Activated CD4-positive, alpha-beta T cell treated with anti-CD3 and anti-CD28 coated beads, Interleukin-2, amount 50 U/mL, for 1 hour (primary cell): ENCODE data around the gene CR1.
"Not testable (repeated sequence)": the region's sequence is repeated elsewhere in the genome, so short reads cannot be mapped to it uniquely, and the experiment has no call there.

Experiments
- DNase-seq: peaks from one replicate; pipeline ENCODE4 v3.0.0-alpha.2; 2020

The CR1 gene

DNA sequence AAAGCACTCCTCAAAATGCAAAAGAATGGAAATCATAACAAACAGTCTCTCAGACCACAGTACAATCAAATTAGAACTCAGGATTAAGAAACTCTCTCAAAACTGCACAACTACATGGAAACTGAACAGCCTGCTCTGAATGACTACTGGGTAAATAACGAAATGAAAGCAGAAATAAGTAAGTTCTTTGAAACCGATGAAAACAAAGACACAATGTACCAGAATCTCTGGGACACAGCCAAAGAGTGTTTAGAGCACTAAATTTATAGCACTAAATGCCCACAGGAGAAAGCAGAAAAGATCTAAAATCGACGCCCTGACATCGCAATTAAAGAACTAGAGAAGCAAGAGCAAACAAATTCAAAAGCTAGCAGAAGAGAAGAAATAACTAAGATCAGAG is 95.2 kb downstream of the CR1 start:
- not testable (repeated sequence) for DNase-seq

DNA sequence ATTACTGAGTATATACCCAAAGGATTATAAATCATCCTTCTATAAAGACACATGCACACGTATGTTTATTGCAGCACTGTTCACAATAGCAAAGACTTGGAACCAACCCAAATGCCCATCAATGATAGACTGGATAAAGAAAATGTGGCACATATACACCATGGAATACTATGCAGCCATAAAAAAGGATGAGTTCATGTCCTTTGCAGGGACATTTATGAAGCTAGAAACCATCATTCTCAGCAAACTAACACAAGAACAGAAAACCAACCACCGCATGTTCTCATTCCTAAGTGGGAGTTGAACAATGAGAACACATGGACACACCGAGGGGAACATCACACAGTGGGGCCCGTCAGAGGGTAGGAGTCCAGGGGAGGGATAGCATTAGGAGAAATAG is 98.1 kb downstream of the CR1 start:
- not testable (repeated sequence) for DNase-seq

- DNase-seq: no peak
These were observed 107.8 kb downstream of the CR1 start for GRCh38 chr1:207603777-207604176.

- no peak for DNase-seq
These were observed 109.7 kb downstream of the CR1 start for GRCh38 chr1:207605444-207606361.

- DNase-seq: no peak
These were observed 110.4 kb downstream of the CR1 start for GRCh38 chr1:207606362-207606755.

- no peak for DNase-seq
These were observed 116.8 kb downstream of the CR1 start for GRCh38 chr1:207612762-207613161.

GRCh38 chr1:207619871-207620542 is 124.0 kb downstream of the CR1 start:
- DNase-seq: no peak

GRCh38 chr1:207620543-207620893 is 124.6 kb downstream of the CR1 start:
- no peak for DNase-seq

GRCh38 chr1:207625504-207626071 is 129.6 kb downstream of the CR1 start:
- not testable (repeated sequence) for DNase-seq

- DNase-seq: no peak
These were observed 131.0 kb downstream of the CR1 start for GRCh38 chr1:207626972-207627337.

DNA sequence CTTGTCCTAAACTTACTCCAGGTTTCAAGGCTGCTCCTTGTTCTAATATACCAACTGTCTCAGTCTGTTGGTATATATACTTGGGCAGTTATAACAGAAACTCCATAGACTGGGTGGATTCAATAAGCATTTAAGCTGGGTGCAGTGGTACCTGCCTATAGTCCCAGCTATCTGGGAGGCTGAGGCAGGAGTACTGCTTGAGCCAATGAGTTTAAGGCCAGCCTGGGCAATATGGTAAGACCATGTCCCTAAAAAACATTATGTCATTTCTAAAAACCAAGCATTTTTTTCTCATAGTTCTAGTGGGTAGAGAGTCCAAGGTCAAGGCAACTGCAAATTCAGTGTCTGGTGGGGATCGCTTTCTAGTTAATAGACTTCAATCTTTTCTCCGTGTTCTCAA is 131.5 kb downstream of the CR1 start:
- DNase-seq: no peak

- DNase-seq: no peak
These were observed 132.8 kb downstream of the CR1 start for GRCh38 chr1:207628776-207629175.

DNA sequence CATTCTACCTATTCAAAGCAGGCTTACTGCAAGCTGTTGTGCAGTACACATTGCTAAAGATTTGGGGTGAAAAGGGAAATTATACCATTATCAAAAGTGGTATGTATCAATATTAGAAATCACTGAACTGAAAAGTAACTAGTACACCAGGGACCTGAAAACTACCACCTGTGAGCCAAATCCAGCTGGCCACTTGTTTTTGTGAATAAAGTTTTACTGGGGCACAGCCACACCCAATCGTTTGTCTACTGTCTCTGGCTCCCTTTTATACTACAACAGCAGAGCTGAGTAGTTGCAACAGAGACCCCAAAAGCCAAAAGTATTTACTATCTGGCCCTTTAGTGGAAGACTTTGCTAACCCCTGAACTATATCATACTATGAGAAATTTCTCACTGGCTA is 135.2 kb downstream of the CR1 start:
- no peak for DNase-seq

GRCh38 chr1:207633226-207633625 is 137.3 kb downstream of the CR1 start:
- DNase-seq: no peak

- not testable (repeated sequence) for DNase-seq
These were observed 137.8 kb downstream of the CR1 start for GRCh38 chr1:207633699-207634289.

GRCh38 chr1:207634293-207634692 is 138.3 kb downstream of the CR1 start:
- DNase-seq: not testable (repeated sequence)

DNA sequence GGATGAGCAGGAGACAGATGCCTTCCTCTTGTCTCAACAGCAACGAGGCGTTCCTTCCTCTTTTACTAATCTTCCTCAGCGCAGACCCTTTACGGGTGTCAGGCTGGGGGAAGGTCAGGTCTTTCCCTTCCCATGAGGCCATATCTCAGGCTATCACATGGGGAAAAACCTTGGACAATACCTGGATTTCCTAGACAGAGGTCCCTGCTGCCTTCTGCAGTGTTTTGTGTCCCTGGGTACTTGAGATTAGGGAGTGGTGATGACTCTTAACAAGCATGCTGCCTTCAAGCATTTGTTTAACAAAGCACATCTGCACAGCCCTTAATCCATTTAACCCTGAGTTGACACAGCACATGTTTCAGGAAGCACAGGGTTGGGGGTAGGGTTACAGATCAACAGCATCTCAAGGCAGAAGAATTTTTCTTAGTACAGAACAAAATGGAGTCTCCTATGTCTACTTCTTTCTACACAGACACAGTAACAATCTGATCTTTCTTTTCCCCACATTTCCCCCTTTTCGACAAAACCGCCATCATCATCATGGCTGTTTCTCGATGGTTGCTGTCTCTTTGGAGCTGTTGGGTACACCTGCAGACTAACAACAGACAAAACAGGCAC is 139.7 kb downstream of the CR1 start:
- not testable (repeated sequence) for DNase-seq

DNA sequence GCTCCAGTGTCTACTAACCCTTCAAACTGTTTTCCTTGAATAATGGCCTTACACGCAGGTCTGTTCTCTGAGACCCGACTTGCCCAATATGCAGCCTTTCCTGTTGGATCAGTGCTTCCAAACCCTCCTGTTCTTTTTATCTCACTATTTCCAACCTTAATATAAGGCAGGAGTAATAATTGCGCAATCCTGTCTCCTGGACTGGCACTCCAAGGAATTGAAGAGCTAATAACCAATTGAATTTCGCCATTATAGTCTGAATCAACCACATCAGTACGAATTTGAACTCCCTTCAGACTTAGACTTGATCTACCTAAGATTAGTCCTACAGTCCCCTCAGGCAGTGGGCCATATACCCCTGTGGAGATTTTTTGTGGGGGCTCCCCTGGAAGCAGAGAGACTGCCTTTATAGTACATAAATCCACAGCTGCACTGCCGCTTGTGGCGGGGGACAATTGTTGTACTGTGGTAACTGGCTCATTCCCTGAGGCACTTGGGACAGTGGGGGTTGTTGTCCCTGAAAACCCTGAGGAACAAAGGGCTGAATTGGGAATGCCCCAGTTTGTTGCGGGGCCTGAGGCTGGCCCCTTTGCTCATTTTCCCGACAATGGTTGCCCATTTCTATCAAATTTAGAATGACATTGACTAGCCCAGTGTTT is 142.7 kb downstream of the CR1 start:
- not testable (repeated sequence) for DNase-seq

GRCh38 chr1:207639362-207639761 is 143.4 kb downstream of the CR1 start:
- not testable (repeated sequence) for DNase-seq

DNA sequence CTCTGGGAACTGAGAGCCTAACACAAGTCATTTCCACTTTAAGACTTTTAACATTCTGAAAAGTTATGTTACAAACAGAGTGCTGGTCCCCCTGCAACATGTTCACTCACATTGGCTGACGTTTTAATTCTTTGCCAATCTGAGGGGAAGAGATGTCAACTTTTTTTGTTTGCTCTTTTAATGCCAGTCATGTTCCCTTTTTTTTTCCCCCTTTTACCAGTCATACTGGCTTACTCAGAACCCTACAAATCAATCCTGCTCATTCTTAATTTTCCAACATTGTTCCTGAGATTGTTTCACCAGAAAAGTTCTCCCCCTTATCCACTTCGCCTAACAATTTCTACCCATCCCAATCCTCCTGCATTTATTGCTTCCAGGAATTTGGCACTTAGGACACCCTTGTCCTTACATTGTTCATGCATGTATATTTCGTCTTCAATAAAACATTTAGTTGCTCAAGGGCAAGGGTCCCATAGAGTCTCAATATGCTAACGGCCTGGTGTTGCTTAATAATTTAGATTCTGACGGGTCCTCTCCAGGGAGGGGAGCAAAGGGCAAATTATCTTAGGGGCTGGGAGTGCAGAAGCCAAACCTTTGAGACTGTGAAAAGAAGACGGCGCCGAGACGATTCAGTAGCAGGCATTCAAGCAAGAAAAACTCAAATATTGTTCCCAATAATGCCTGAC is 148.4 kb downstream of the CR1 start:
- no peak for DNase-seq

DNA sequence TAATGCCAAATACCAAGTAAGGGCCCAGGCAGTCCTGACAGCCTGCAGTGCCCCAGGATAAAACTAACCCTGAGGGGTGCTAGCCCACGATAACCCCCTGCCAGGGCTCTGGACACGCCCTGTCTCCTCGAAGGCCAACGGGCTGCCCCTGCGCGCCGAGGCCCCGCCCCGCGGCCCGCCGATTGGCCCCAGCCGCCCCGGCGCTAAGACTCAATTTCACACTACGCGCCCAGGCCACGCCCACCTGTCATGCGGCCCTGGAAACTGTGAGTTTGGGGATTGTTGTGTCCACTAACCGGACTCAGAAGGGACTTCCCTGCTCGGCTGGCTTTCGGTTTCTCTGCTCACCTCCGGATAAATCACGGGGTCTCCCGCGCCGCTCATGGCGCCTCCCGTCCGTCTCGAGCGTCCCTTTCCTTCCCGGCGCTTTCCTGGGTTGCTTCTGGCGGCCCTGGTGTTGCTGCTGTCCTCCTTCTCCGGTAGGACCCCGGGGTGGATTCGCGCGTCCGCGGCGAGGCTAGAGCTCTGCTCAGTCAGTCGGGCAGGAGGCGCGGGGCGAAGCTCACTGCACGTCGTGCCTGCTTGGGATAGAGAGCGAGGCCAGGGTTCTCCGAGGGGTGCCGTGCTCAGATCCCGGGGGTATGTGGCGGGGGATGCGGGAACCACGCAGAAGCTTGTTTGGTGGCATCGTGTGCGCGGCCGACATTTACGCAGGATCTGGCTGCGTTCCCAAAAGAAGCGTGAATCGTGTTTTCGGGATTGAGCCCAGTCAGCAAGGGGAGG is 149.1 kb downstream of the CR1 start, which contains the start of gene CR1L:
TSS of gene CR1L (plus strand) at position 282 of the 783 bp plus-strand sequence. CDS start at position 383, 101 bp downstream.
- peak; percentile 65 for DNase-seq
